Activated naive CD8-positive, alpha-beta T cell treated with anti-CD3 and anti-CD28 coated beads for 36 hours (primary cell): Measurements from ENCODE around the gene ANO10. TPM values are rescaled to one million over a fixed set of nuclear protein-coding genes. Genes with fewer than 3 reads are reported as not detected.
"Not testable (repeated sequence)": the region's sequence is repeated elsewhere in the genome, so short reads cannot be mapped to it uniquely, and the experiment has no call there.

Experiments used
- DNase-seq: peaks from one replicate; pipeline ENCODE4 v3.0.0; 2021
- H3K27ac Mint-ChIP-seq: one replicate; pipeline ENCODE4 v1.8.0; 2022; ENCODE audit warnings: mild to moderate bottlenecking, moderate library complexity, mixed read lengths
- H3K27me3 Mint-ChIP-seq: one replicate; pipeline ENCODE4 v1.8.0; 2022; ENCODE audit warnings: mild to moderate bottlenecking, mixed read lengths
- H3K36me3 Mint-ChIP-seq: one replicate; pipeline ENCODE4 v1.8.0; 2021; ENCODE audit warnings: mild to moderate bottlenecking, mixed read lengths
- H3K4me1 Mint-ChIP-seq: one replicate; pipeline ENCODE4 v1.8.0; 2021; ENCODE audit warnings: mixed read lengths
- H3K4me3 Mint-ChIP-seq: one replicate; pipeline ENCODE4 v1.8.0; 2022; ENCODE audit warnings: mild to moderate bottlenecking, moderate library complexity, mixed read lengths
- H3K9me3 Mint-ChIP-seq: one replicate; pipeline ENCODE4 v1.8.0; 2022; ENCODE audit warnings: mixed read lengths
- total RNA-seq, 2 experiments: library from RNA; stranded (reverse); gene quantifications; one replicate each; pipeline ENCODE4 v1.2.3, GENCODE V29; 2021

ANO10 gene
- total RNA-seq, 2 experiments from 2014 or later = 7.5 to 10.1 TPM

GRCh38 chr3:43573576-43573975 is 48.2 kb downstream of the ANO10 start:
- H3K9me3 Mint-ChIP-seq = no peaks in the 10 kb centered on the region
- H3K4me3 Mint-ChIP-seq = no peak overlapping the region
- no peak overlapping the region for H3K27ac Mint-ChIP-seq
- DNase-seq = no peak
- H3K27me3 Mint-ChIP-seq = no peaks in the 10 kb centered on the region
- peaks cover 7% of the 10 kb centered on the region for H3K36me3 Mint-ChIP-seq
- H3K4me1 Mint-ChIP-seq = peaks cover 3% of the 10 kb centered on the region

- H3K27ac Mint-ChIP-seq, DNase-seq, H3K4me1 Mint-ChIP-seq, H3K27me3 Mint-ChIP-seq, H3K9me3 Mint-ChIP-seq, H3K4me3 Mint-ChIP-seq: not testable (repeated sequence)
- peaks cover 11% of the 10 kb centered on the region for H3K36me3 Mint-ChIP-seq
Measured at GRCh38 chr3:43565661-43566341, 56.0 kb downstream of the ANO10 start.

- H3K4me3 Mint-ChIP-seq = no peak overlapping the region
- H3K27me3 Mint-ChIP-seq = no peaks in the 10 kb centered on the region
- H3K4me1 Mint-ChIP-seq = no peaks in the 10 kb centered on the region
- H3K36me3 Mint-ChIP-seq = peaks cover 14% of the 10 kb centered on the region
- no peaks in the 10 kb centered on the region for H3K9me3 Mint-ChIP-seq
- H3K27ac Mint-ChIP-seq = no peak overlapping the region
- DNase-seq = no peak
Measured at GRCh38 chr3:43559961-43560360, 61.9 kb downstream of the ANO10 start.

GRCh38 chr3:43558171-43558570 is 63.6 kb downstream of the ANO10 start:
- Mint-ChIP-seq H3K27ac (no peak overlapping the region), H3K27me3 (no peaks in the 10 kb centered on the region), H3K9me3 (no peaks in the 10 kb centered on the region), H3K4me3 (no peak overlapping the region), H3K4me1 (no peaks in the 10 kb centered on the region), H3K36me3 (peaks cover 15% of the 10 kb centered on the region)
- no peak for DNase-seq

GRCh38 chr3:43549626-43550290 is 72.1 kb downstream of the ANO10 start:
- H3K27me3 Mint-ChIP-seq = no peaks in the 10 kb centered on the region
- H3K27ac Mint-ChIP-seq = no peak overlapping the region
- no peak for DNase-seq
- H3K4me1 Mint-ChIP-seq = no peaks in the 10 kb centered on the region
- peaks cover 14% of the 10 kb centered on the region for H3K36me3 Mint-ChIP-seq
- H3K4me3 Mint-ChIP-seq = no peak overlapping the region
- no peaks in the 10 kb centered on the region for H3K9me3 Mint-ChIP-seq

GRCh38 chr3:43544277-43544676 is 77.5 kb downstream of the ANO10 start:
- not testable (repeated sequence) for H3K27ac Mint-ChIP-seq, H3K4me1 Mint-ChIP-seq, H3K4me3 Mint-ChIP-seq, H3K9me3 Mint-ChIP-seq, DNase-seq, H3K27me3 Mint-ChIP-seq, H3K36me3 Mint-ChIP-seq

- Mint-ChIP-seq H3K27ac (no peak overlapping the region), H3K36me3 (peaks cover 4% of the 10 kb centered on the region), H3K4me1 (no peaks in the 10 kb centered on the region), H3K4me3 (no peak overlapping the region), H3K9me3 (no peaks in the 10 kb centered on the region), H3K27me3 (no peaks in the 10 kb centered on the region)
- no peak for DNase-seq
Measured at GRCh38 chr3:43542328-43543043, 79.3 kb downstream of the ANO10 start.

GRCh38 chr3:43540624-43541023 is 81.2 kb downstream of the ANO10 start:
- DNase-seq = no peak
- Mint-ChIP-seq H3K36me3 (no peaks in the 10 kb centered on the region), H3K4me1 (no peaks in the 10 kb centered on the region), H3K27ac (no peak overlapping the region), H3K4me3 (no peak overlapping the region), H3K9me3 (no peaks in the 10 kb centered on the region), H3K27me3 (no peaks in the 10 kb centered on the region)

GRCh38 chr3:43539321-43539720 is 82.5 kb downstream of the ANO10 start:
- no peak for DNase-seq
- no peak overlapping the region for H3K4me3 Mint-ChIP-seq
- H3K36me3 Mint-ChIP-seq = no peaks in the 10 kb centered on the region
- H3K27ac Mint-ChIP-seq = no peak overlapping the region
- no peaks in the 10 kb centered on the region for H3K4me1 Mint-ChIP-seq
- H3K27me3 Mint-ChIP-seq = no peaks in the 10 kb centered on the region
- H3K9me3 Mint-ChIP-seq = no peaks in the 10 kb centered on the region

GRCh38 chr3:43537225-43537624 is 84.6 kb downstream of the ANO10 start:
- Mint-ChIP-seq H3K4me3 (no peak overlapping the region), H3K27me3 (no peaks in the 10 kb centered on the region), H3K36me3 (no peaks in the 10 kb centered on the region), H3K4me1 (no peaks in the 10 kb centered on the region), H3K9me3 (no peaks in the 10 kb centered on the region), H3K27ac (no peak overlapping the region)
- no peak for DNase-seq

GRCh38 chr3:43534675-43535074 is 87.1 kb downstream of the ANO10 start:
- no peak for DNase-seq
- Mint-ChIP-seq H3K27me3 (no peaks in the 10 kb centered on the region), H3K4me1 (no peaks in the 10 kb centered on the region), H3K36me3 (no peaks in the 10 kb centered on the region), H3K27ac (no peak overlapping the region), H3K4me3 (no peak overlapping the region), H3K9me3 (no peaks in the 10 kb centered on the region)

GRCh38 chr3:43533009-43533408 is 88.8 kb downstream of the ANO10 start:
- Mint-ChIP-seq H3K4me1 (no peaks in the 10 kb centered on the region), H3K27me3 (no peaks in the 10 kb centered on the region), H3K27ac (no peak overlapping the region), H3K36me3 (peaks cover 6% of the 10 kb centered on the region), H3K4me3 (no peak overlapping the region), H3K9me3 (peaks cover 3% of the 10 kb centered on the region)
- DNase-seq = no peak

GRCh38 chr3:43531835-43532234 is 90.0 kb downstream of the ANO10 start:
- Mint-ChIP-seq H3K4me1 (no peaks in the 10 kb centered on the region), H3K27me3 (no peaks in the 10 kb centered on the region), H3K27ac (no peak overlapping the region), H3K4me3 (no peak overlapping the region), H3K36me3 (peaks cover 11% of the 10 kb centered on the region), H3K9me3 (peaks cover 7% of the 10 kb centered on the region)
- DNase-seq = no peak

GRCh38 chr3:43528498-43529099 is 93.2 kb downstream of the ANO10 start:
- peaks cover 7% of the 10 kb centered on the region for H3K9me3 Mint-ChIP-seq
- DNase-seq = no peak
- no peaks in the 10 kb centered on the region for H3K4me1 Mint-ChIP-seq
- peaks cover 11% of the 10 kb centered on the region for H3K36me3 Mint-ChIP-seq
- no peak overlapping the region for H3K27ac Mint-ChIP-seq
- H3K4me3 Mint-ChIP-seq = no peak overlapping the region
- no peaks in the 10 kb centered on the region for H3K27me3 Mint-ChIP-seq

GRCh38 chr3:43526956-43527355 is 94.9 kb downstream of the ANO10 start:
- no peak overlapping the region for H3K4me3 Mint-ChIP-seq
- H3K4me1 Mint-ChIP-seq = no peaks in the 10 kb centered on the region
- H3K36me3 Mint-ChIP-seq = peaks cover 11% of the 10 kb centered on the region
- DNase-seq = no peak
- no peaks in the 10 kb centered on the region for H3K27me3 Mint-ChIP-seq
- H3K27ac Mint-ChIP-seq = no peak overlapping the region
- peaks cover 7% of the 10 kb centered on the region for H3K9me3 Mint-ChIP-seq
